OCI-LY3 (cell line): ENCODE results near the gene UNC80.

Experiments
- H2AFZ ChIP-seq: fragments of 200-600, 300-600 bp; shearing (Covaris generic); 2 replicates; pipeline ENCODE4 v1.6.0; 2014; ENCODE audit warnings: antibody characterized with exemption, low read depth, low read length
- H3K27ac ChIP-seq: fragments of 200-600, 300-600 bp; sonication (generic); 2 replicates; pipeline ENCODE4 v1.5.1; 2014; ENCODE audit warnings: mild to moderate bottlenecking, low read length, moderate library complexity, mixed read lengths
- H3K27me3 ChIP-seq: fragments of 200-600, 300-600 bp; sonication (generic); 2 replicates; pipeline ENCODE4 v1.6.1; 2014; ENCODE audit warnings: low read depth, low read length, mixed read lengths
- H3K36me3 ChIP-seq: fragments of 200-600, 300-600 bp; sonication (generic); replicated peaks from 2 replicates; pipeline ENCODE3; 2014; ENCODE audit warnings: low read depth, low read length, mixed read lengths
- H3K4me1 ChIP-seq: fragments of 300-600, 200-600 bp; sonication (generic); 2 replicates; pipeline ENCODE4 v1.6.1; 2014; ENCODE audit warnings: low read length, mixed read lengths
- H3K4me2 ChIP-seq: fragments of 200-600, 300-600 bp; sonication (generic); 2 replicates; pipeline ENCODE4 v1.6.1; 2014; ENCODE audit warnings: low read length, mixed read lengths
- H3K4me3 ChIP-seq: fragments of 300-600, 200-600 bp; sonication (generic); 2 replicates; pipeline ENCODE4 v1.5.1; 2014; ENCODE audit warnings: antibody characterized with exemption, mild to moderate bottlenecking, low read length, moderate library complexity
- H3K79me2 ChIP-seq: fragments of 300-600, 200-600 bp; shearing (Covaris generic); 2 replicates; pipeline ENCODE4 v1.6.1; 2014; ENCODE audit warnings: mild to moderate bottlenecking, low read length, mixed read lengths
- H3K9ac ChIP-seq: fragments of 300-600, 200-600 bp; shearing (Covaris generic); 2 replicates; pipeline ENCODE4 v1.6.0; 2014; ENCODE audit warnings: mild to moderate bottlenecking, low read length, moderate library complexity
- H3K9me3 ChIP-seq: fragments of 200-600, 300-600 bp; shearing (Covaris generic); 2 replicates; pipeline ENCODE4 v1.6.1; 2014; ENCODE audit warnings: low read length, mixed read lengths; ENCODE audit not compliant: insufficient read depth
- H4K20me1 ChIP-seq: fragments of 200-600, 300-600 bp; sonication (generic); 2 replicates; pipeline ENCODE4 v1.6.1; 2016; ENCODE audit warnings: low read length, mixed read lengths; ENCODE audit not compliant: insufficient read depth
- EZH2phosphoT487 ChIP-seq: fragments of 200-600 bp; shearing (Covaris generic); IDR thresholded peaks from 2 replicates; pipeline ENCODE4 v1.6.1; 2018; ENCODE audit warnings: antibody characterized with exemption, mixed run types, low read depth
- TF ChIP-seq, protein P1 (sequence below): fragments of 200-600, 300-600 bp; sonication (generic); IDR thresholded peaks from 2 replicates; pipeline ENCODE4 v1.5.1; 2014; ENCODE audit warnings: antibody characterized with exemption, low read length, low read depth

UNC80 gene

DNA sequence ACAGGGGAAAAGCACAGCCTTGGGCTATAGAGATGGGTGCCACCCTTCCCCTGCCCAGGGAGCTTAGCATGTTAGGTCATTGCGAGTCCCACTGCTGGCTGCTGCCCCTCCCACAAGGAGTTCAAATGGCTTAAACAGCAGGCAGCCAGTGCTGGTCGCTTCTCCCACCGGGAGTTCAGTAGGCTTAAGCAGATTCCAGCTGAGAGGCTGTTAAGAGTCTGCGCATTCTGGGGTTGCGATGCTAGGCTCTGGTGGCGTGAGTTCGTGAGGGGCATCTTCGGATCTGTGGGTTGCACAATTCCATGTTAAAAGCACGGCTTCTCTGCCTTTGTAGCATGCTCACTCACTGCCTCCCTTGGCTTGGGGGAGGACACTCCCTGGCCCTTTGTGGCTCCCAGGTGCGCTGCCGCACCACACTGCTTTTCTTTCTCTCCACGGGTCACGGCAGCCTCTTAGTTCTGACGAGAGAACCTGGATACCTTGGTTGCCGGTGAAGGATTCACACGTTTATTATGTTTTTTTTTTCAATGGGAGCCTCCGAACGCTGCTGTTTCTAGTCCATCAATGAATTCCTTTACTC lies 93.2 kb downstream of the UNC80 start:
- H3K4me1 ChIP-seq = no peaks in the 10 kb centered on the region
- H3K36me3 ChIP-seq = no peaks in the 10 kb centered on the region
- no peak overlapping the region for H3K4me2 ChIP-seq
- no peaks in the 10 kb centered on the region; the same call in 1 of the 2 replicates for H3K27me3 ChIP-seq
- no peaks in the 10 kb centered on the region for H3K79me2 ChIP-seq
- H2AFZ ChIP-seq = no peak overlapping the region
- no peak overlapping the region for H3K4me3 ChIP-seq
- H3K27ac ChIP-seq = no peak overlapping the region
- H3K9ac ChIP-seq = no peak overlapping the region
- TF ChIP-seq, protein P1, sequence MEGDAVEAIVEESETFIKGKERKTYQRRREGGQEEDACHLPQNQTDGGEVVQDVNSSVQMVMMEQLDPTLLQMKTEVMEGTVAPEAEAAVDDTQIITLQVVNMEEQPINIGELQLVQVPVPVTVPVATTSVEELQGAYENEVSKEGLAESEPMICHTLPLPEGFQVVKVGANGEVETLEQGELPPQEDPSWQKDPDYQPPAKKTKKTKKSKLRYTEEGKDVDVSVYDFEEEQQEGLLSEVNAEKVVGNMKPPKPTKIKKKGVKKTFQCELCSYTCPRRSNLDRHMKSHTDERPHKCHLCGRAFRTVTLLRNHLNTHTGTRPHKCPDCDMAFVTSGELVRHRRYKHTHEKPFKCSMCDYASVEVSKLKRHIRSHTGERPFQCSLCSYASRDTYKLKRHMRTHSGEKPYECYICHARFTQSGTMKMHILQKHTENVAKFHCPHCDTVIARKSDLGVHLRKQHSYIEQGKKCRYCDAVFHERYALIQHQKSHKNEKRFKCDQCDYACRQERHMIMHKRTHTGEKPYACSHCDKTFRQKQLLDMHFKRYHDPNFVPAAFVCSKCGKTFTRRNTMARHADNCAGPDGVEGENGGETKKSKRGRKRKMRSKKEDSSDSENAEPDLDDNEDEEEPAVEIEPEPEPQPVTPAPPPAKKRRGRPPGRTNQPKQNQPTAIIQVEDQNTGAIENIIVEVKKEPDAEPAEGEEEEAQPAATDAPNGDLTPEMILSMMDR = no peak
- no peak for TF ChIP-seq EZH2phosphoT487
- H3K9me3 ChIP-seq = no peaks in the 10 kb centered on the region
- H4K20me1 ChIP-seq = no peaks in the 10 kb centered on the region

DNA sequence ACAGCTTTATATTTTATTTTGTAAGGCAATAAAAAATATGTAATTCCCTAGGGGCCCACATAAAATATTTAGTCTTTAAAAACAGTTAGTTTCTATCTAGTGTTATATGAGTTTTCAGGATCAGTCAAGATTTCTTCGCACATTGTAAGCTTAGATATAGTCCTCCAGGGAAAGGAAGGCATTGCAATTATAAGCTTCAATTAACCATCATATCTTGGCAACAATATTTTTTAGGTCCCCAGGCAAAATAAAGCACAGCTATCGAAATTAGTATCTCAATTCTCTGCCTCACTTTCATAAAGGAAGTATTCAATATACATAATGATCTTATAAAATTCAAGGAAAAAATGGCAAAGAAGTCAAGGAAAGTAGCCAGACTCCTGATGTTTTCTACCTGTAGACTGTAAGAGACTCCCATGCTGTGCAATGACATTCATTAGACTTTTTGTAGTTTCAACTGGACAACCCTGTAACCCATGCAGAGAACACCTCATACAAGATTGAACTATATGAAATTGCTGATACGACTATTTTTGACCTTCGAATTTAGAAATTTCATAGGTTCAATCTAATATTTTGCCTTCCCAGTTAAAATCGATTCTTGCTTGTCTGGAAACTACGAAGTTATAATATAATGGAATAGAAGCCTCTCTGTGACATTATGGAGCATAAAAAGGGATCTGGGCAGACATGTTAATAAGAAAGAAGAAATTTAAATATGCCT lies 96.8 kb downstream of the UNC80 start:
- Histone ChIP-seq H3K4me3 (no peak overlapping the region), H3K4me2 (no peak overlapping the region), H3K79me2 (no peaks in the 10 kb centered on the region), H3K9me3 (no peaks in the 10 kb centered on the region), H2AFZ (no peak overlapping the region), H3K27ac (no peak overlapping the region), H3K9ac (no peak overlapping the region), H3K4me1 (no peaks in the 10 kb centered on the region), H3K36me3 (no peaks in the 10 kb centered on the region), H4K20me1 (no peaks in the 10 kb centered on the region), H3K27me3 (peaks cover 5% of the 10 kb centered on the region; the same call in 1 of the 2 replicates)
- no peak for TF ChIP-seq EZH2phosphoT487
- TF ChIP-seq, protein P1 = no peak

DNA sequence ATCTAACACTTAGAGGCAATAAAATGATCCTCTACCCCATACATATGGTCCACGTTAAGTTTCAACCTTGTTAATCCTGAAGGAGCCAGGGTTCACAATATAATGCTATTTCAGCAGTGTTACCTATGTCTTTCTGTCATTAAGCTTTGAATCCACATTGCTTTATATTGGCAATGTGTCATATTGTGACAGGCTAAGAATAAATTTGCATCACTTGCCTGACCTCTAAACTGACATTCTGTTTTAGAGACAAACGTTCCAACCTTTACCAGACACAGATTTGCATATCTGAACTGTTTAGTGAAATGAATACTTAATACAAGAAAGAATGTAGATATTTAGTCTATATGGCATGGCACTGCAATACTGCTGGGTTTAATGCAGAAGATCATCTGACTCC lies 98.4 kb downstream of the UNC80 start:
- H3K4me3 ChIP-seq = no peak overlapping the region
- H2AFZ ChIP-seq = no peak overlapping the region
- H3K9ac ChIP-seq = no peak overlapping the region
- no peak overlapping the region for H3K27ac ChIP-seq
- no peaks in the 10 kb centered on the region for H3K79me2 ChIP-seq
- H3K4me1 ChIP-seq = no peaks in the 10 kb centered on the region
- H4K20me1 ChIP-seq = no peaks in the 10 kb centered on the region
- H3K4me2 ChIP-seq = no peak overlapping the region
- H3K27me3 ChIP-seq = peaks cover 7% of the 10 kb centered on the region; the same call in 1 of the 2 replicates
- H3K36me3 ChIP-seq = no peaks in the 10 kb centered on the region
- TF ChIP-seq EZH2phosphoT487 = no peak
- TF ChIP-seq, protein P1 = no peak
- H3K9me3 ChIP-seq = no peaks in the 10 kb centered on the region

DNA sequence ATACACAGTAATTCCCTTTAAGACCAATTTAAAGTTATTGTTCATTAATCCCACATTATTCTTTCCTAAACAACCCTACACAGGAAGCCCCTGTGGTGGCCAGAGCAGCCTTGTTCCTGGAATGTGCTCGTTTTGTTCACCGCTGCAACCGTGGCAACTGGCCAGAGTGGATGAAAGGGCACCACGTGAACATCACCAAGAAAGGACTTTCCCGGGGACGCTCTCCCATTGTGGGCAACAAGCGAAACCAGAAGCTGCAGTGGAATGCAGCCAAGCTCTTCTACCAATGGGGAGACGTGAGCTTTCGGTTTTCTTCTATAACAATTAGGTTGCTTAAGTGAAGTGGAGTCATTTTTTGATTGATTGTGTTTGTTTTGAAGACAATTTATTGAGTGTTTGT lies 101.0 kb downstream of the UNC80 start:
- Histone ChIP-seq H3K79me2 (no peaks in the 10 kb centered on the region), H3K9ac (no peak overlapping the region), H3K9me3 (no peaks in the 10 kb centered on the region), H3K36me3 (no peaks in the 10 kb centered on the region), H3K4me3 (no peak overlapping the region), H2AFZ (no peak overlapping the region), H3K4me2 (no peak overlapping the region), H3K27me3 (peaks cover 7% of the 10 kb centered on the region; the same call in 1 of the 2 replicates), H3K4me1 (no peaks in the 10 kb centered on the region), H4K20me1 (no peaks in the 10 kb centered on the region), H3K27ac (no peak overlapping the region)
- no peak for TF ChIP-seq EZH2phosphoT487
- TF ChIP-seq, protein P1 = no peak
